DMS153 (cell line): ENCODE results near the gene EXOC7.
"Not testable (repeated sequence)": the region's sequence is repeated elsewhere in the genome, so short reads cannot be mapped to it uniquely, and the experiment has no call there.

Experiments
- DNase-seq: peaks from one replicate; lab custom pipeline; 2025; lab: John Stamatoyannopoulos, UW

Gene EXOC7

GRCh38 chr17:76046064-76046463 is 57.5 kb downstream of the EXOC7 start:
- no peak for DNase-seq

GRCh38 chr17:76044475-76045007 is 59.0 kb downstream of the EXOC7 start:
- DNase-seq = not testable (repeated sequence)

- DNase-seq = not testable (repeated sequence)
Measured at GRCh38 chr17:76042868-76043267, 60.7 kb downstream of the EXOC7 start.

- DNase-seq = no peak
Measured at GRCh38 chr17:76040376-76040775, 63.2 kb downstream of the EXOC7 start.

GRCh38 chr17:76039121-76039520 is 64.5 kb downstream of the EXOC7 start:
- no peak for DNase-seq

GRCh38 chr17:76038050-76038449 is 65.5 kb downstream of the EXOC7 start:
- DNase-seq = no peak

- no peak for DNase-seq
Measured at GRCh38 chr17:76036497-76037261, 66.9 kb downstream of the EXOC7 start.

DNA sequence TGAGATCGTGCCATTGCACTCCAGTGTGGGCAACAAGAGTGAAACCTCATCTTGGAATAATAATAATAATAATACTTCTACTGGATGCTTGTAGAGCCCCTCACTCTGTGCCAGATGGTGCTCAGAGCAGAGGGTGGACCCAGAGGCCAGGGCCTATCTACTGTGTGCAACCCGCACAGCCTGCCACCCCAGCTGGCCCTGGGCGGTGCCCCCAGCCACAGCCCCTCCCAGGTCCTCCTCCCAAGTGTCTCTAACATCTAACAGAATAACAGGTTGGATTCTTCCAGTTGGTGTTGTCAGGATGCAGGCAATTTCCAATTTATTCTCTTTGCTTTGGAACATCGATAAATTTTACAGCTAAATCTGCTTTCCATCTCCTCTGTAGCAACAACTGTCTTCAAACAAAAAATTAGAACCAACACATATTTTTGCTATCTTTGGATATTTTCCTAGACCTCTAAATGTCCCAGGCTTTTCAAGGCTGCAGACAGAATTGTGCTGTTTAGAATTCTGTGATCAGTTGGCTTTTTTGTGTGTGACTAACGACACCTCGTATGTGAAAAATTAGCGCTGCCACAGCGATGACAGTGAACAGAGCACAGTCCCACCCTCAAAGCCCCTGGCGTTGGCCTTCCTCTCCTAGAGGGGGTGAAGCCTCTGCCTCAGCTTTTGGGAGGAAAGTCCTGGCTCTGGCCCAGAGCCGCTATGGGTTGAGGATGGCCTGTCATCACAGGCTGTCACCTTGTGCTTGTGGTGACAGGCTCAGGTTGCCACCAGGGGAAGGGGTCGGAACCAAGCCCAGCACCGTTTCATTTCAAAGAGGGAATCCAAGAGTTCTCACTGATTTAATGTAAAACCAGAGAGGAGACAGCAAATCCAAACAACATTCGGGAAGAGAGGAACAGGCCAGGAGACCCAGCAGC is 68.9 kb downstream of the EXOC7 start:
- no peak for DNase-seq

GRCh38 chr17:76033139-76033538 is 70.4 kb downstream of the EXOC7 start:
- no peak for DNase-seq

GRCh38 chr17:76032780-76033108 is 70.8 kb downstream of the EXOC7 start:
- DNase-seq = no peak

GRCh38 chr17:76032073-76032779 is 71.4 kb downstream of the EXOC7 start:
- peak; percentile 26 for DNase-seq
